Measurements from ENCODE around the gene FBXO30. TPM values are rescaled to one million over a fixed set of nuclear protein-coding genes. Genes with fewer than 3 reads are reported as not detected.

FBXO30 gene
- total RNA-seq, 2 donors from 2014 or later = 9.8 to 10.9 TPM

- no peak for TF ChIP-seq CTCF (IDR thresholded peaks at IDR 0.05)
- no peaks in the 10 kb centered on the region for H3K27me3 ChIP-seq
- no peaks in the 10 kb centered on the region for H3K36me3 ChIP-seq
- no peak for DNase-seq (ENCODE audit: low spot score)
- H3K4me1 ChIP-seq = peaks cover 0 to 4% of the 10 kb centered on the region in 2 donors
- no peak overlapping the region for H3K4me3 ChIP-seq
- H3K27ac ChIP-seq = no peak overlapping the region
- no peaks in the 10 kb centered on the region for H3K9me3 ChIP-seq
Measured at GRCh38 chr6:145839653-145840052, 25.1 kb upstream of the FBXO30 start.

GRCh38 chr6:145838305-145838704, 23.7 kb upstream of the FBXO30 start:
- Histone ChIP-seq H3K9me3 (no peaks in the 10 kb centered on the region), H3K4me3 (no peak overlapping the region), H3K27me3 (no peaks in the 10 kb centered on the region), H3K27ac (no peak overlapping the region), H3K4me1 (no peaks in the 10 kb centered on the region), H3K36me3 (no peaks in the 10 kb centered on the region)
- no peak for TF ChIP-seq CTCF (IDR thresholded peaks at IDR 0.05)
- no peak for DNase-seq (ENCODE audit: low spot score)

GRCh38 chr6:145836772-145837171, 22.2 kb upstream of the FBXO30 start:
- no peak overlapping the region for H3K27ac ChIP-seq
- no peak overlapping the region for H3K4me3 ChIP-seq
- H3K27me3 ChIP-seq = no peaks in the 10 kb centered on the region
- no peak for TF ChIP-seq CTCF (IDR thresholded peaks at IDR 0.05)
- DNase-seq (ENCODE audit: low spot score) = no peak
- H3K4me1 ChIP-seq = no peaks in the 10 kb centered on the region
- H3K9me3 ChIP-seq = no peaks in the 10 kb centered on the region
- H3K36me3 ChIP-seq = no peaks in the 10 kb centered on the region

- Histone ChIP-seq H3K9me3 (no peaks in the 10 kb centered on the region), H3K27me3 (no peaks in the 10 kb centered on the region), H3K4me3 (no peak overlapping the region), H3K27ac (no peak overlapping the region), H3K4me1 (no peaks in the 10 kb centered on the region), H3K36me3 (no peaks in the 10 kb centered on the region)
- TF ChIP-seq CTCF (IDR thresholded peaks at IDR 0.05) = no peak
- no peak for DNase-seq (ENCODE audit: low spot score)
Measured at GRCh38 chr6:145836170-145836569, 21.6 kb upstream of the FBXO30 start.

- Histone ChIP-seq H3K27me3 (no peaks in the 10 kb centered on the region), H3K4me3 (no peak overlapping the region), H3K4me1 (no peaks in the 10 kb centered on the region), H3K9me3 (no peaks in the 10 kb centered on the region), H3K27ac (no peak overlapping the region), H3K36me3 (no peaks in the 10 kb centered on the region)
- DNase-seq (ENCODE audit: low spot score) = no peak
- no peak for TF ChIP-seq CTCF (IDR thresholded peaks at IDR 0.05)
Measured at GRCh38 chr6:145830612-145831011, 16.0 kb upstream of the FBXO30 start.

- no peaks in the 10 kb centered on the region for H3K27me3 ChIP-seq
- DNase-seq (ENCODE audit: low spot score) = no peak
- no peak overlapping the region for H3K4me3 ChIP-seq
- no peak overlapping the region for H3K27ac ChIP-seq
- no peaks in the 10 kb centered on the region for H3K9me3 ChIP-seq
- H3K4me1 ChIP-seq = no peaks in the 10 kb centered on the region
- TF ChIP-seq CTCF (IDR thresholded peaks at IDR 0.05) = no peak
- H3K36me3 ChIP-seq = no peaks in the 10 kb centered on the region
Measured at GRCh38 chr6:145829950-145830349, 15.4 kb upstream of the FBXO30 start.

Measured in right atrium auricular region (tissue), 2 donors.